WTC11 (cell line): Measurements from ENCODE around the gene CELF2. TPM values are rescaled to one million over a fixed set of nuclear protein-coding genes. Genes with fewer than 3 reads are reported as not detected.

Experiments
- ATAC-seq: fragments of 200-7000 bp; cut with Tn5 transposase; 2 replicates; pipeline ENCODE4 v1.10.0; 2021; ENCODE audit warnings: mild to moderate bottlenecking, moderate library complexity
- CTCF ChIA-PET: fragments of 300-600 bp; sonication (Branson Sonifier 250); formaldehyde crosslinking; loops from one replicate; lab custom pipeline; 2021; ENCODE audit warnings: antibody characterized with exemption; lab: Charles Lee
- POLR2A ChIA-PET: fragments of 350-600 bp; sonication (Branson Sonifier 250); formaldehyde crosslinking; loops from one replicate; lab custom pipeline; 2021; ENCODE audit warnings: antibody characterized with exemption; lab: Charles Lee
- DNase-seq: peaks from one replicate; pipeline ENCODE4 v3.0.0; 2021; ENCODE audit warnings: low spot score
- H3K27ac Mint-ChIP-seq: 2 replicates; pipeline ENCODE4 v1.8.0; 2021; ENCODE audit warnings: mixed read lengths
- H3K27me3 Mint-ChIP-seq: 2 replicates; pipeline ENCODE4 v1.8.0; 2021; ENCODE audit warnings: low read depth, mild to moderate bottlenecking, moderate library complexity, mixed read lengths
- H3K36me3 Mint-ChIP-seq: 2 replicates; pipeline ENCODE4 v1.8.0; 2021; ENCODE audit warnings: mixed read lengths
- H3K4me1 Mint-ChIP-seq: 2 replicates; pipeline ENCODE4 v1.8.0; 2022; ENCODE audit warnings: mixed read lengths
- H3K4me3 Mint-ChIP-seq: 2 replicates; pipeline ENCODE4 v1.8.0; 2021; ENCODE audit warnings: mild to moderate bottlenecking, moderate library complexity, mixed read lengths
- H3K9me3 Mint-ChIP-seq: 2 replicates; pipeline ENCODE4 v1.8.0; 2021; ENCODE audit warnings: mixed read lengths
- ATF1 ChIP-seq: sonication (generic); formaldehyde crosslinking; IDR thresholded peaks from 2 replicates; pipeline ENCODE4 v1.8.1; 2023; ENCODE audit warnings: mild to moderate bottlenecking, moderate library complexity, missing genetic modification reagents
- ESRRA ChIP-seq: sonication (generic); formaldehyde crosslinking; IDR thresholded peaks from 2 replicates; pipeline ENCODE4 v1.8.1; 2022; ENCODE audit warnings: mild to moderate bottlenecking, missing genetic modification reagents, borderline replicate concordance
- ETV6 ChIP-seq: sonication (generic); formaldehyde crosslinking; IDR thresholded peaks from 2 replicates; pipeline ENCODE4 v1.8.1; 2022; ENCODE audit warnings: mild to moderate bottlenecking, missing genetic modification reagents
- GRHL2 ChIP-seq: fragments of 250-450 bp; sonication (Bioruptor Pico); IDR thresholded peaks from 2 replicates; pipeline ENCODE4 v1.8.0; 2022; ENCODE audit warnings: mild to moderate bottlenecking, moderate library complexity; ENCODE audit not compliant: insufficient replicate concordance, severe bottlenecking
- NR1H2 ChIP-seq: sonication (generic); formaldehyde crosslinking; IDR thresholded peaks from 2 replicates; pipeline ENCODE4 v1.9.0; 2021; ENCODE audit warnings: mild to moderate bottlenecking, moderate library complexity, missing genetic modification reagents
- ZNF416 ChIP-seq: fragments of 250-450 bp; sonication (Bioruptor Pico); IDR thresholded peaks from 2 replicates; pipeline ENCODE4 v1.9.0; 2021; ENCODE audit warnings: mild to moderate bottlenecking, inconsistent platforms
- ZNF423 ChIP-seq: fragments of 250-450 bp; sonication (Bioruptor Pico); IDR thresholded peaks from 2 replicates; pipeline ENCODE4 v2.1.2; 2022; ENCODE audit warnings: mild to moderate bottlenecking, moderate library complexity
- total RNA-seq: library from RNA; stranded (reverse); gene quantifications from 3 replicates; pipeline ENCODE4 v1.2.3, GENCODE V29; 2021
- TF ChIP-seq, protein P1 (sequence below): fragments of 250-450 bp; sonication (Bioruptor Pico); IDR thresholded peaks from 2 replicates; pipeline ENCODE4 v1.8.0; 2021; ENCODE audit warnings: mild to moderate bottlenecking
- TF ChIP-seq, protein P2 (sequence below): sonication (generic); formaldehyde crosslinking; IDR thresholded peaks from 2 replicates; pipeline ENCODE4 v1.8.0; 2022; ENCODE audit warnings: mild to moderate bottlenecking, missing genetic modification reagents
- TF ChIP-seq, protein P3 (sequence below): fragments of 250-450 bp; sonication (Bioruptor Pico); IDR thresholded peaks from 2 replicates; pipeline ENCODE4 v2.1.2; 2022; ENCODE audit warnings: mild to moderate bottlenecking, moderate library complexity
- TF ChIP-seq, protein P4 (sequence below): sonication (generic); formaldehyde crosslinking; conservative IDR thresholded peaks from 2 replicates; pipeline ENCODE4 v1.8.1; 2023; ENCODE audit warnings: mild to moderate bottlenecking, low read depth, missing genetic modification reagents, moderate library complexity

CELF2 gene
- total RNA-seq, 1 experiment from 2014 or later = 24.6 TPM

DNA sequence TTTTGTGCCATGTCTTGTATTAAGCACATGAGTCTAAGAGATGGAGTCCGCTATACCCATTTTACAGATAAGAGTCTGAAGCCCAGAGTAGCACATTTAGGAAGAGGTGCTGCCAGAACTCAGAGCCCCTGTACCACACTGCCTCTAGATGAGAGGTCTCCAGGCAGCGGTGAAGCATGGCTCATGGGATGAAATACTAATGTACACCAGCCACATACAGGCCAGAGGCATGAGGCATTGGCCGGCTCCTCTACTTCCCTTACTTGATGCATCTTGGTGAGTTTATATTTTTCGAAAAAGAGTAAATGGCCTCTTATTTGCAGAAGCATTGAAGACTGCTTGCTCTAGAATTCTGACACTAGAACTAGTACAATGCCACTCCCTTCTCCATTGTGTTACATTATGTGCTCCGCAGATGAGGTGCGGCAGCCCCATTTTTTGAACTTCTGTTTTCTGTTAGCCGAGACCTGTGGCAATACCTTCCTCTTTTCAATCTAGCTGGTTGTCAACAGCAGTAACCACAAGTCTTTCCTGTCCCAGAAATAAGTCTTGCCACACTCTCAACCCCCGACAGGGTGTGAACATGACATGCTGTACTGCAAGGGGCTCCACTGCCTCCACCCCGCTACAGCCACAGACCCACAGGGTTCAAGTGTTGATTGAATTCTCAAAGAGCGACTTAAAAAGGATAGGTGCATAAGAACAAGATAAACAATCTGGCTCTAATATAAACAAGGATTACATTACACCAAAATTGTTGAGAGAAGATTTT is 145.3 kb downstream of the CELF2 start (continued):
- TF ChIP-seq, protein P1, sequence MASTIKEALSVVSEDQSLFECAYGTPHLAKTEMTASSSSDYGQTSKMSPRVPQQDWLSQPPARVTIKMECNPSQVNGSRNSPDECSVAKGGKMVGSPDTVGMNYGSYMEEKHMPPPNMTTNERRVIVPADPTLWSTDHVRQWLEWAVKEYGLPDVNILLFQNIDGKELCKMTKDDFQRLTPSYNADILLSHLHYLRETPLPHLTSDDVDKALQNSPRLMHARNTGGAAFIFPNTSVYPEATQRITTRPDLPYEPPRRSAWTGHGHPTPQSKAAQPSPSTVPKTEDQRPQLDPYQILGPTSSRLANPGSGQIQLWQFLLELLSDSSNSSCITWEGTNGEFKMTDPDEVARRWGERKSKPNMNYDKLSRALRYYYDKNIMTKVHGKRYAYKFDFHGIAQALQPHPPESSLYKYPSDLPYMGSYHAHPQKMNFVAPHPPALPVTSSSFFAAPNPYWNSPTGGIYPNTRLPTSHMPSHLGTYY (CRISPR knock-in tag) = no peak
- TF ChIP-seq GRHL2 (CRISPR knock-in tag) (no peak), ZNF423 (CRISPR knock-in tag) (no peak), ATF1 (CRISPR knock-in tag) (no peak), ESRRA (CRISPR knock-in tag) (no peak)
- TF ChIP-seq, protein P2, sequence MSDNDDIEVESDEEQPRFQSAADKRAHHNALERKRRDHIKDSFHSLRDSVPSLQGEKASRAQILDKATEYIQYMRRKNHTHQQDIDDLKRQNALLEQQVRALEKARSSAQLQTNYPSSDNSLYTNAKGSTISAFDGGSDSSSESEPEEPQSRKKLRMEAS (CRISPR knock-in tag) = no peak

DNA sequence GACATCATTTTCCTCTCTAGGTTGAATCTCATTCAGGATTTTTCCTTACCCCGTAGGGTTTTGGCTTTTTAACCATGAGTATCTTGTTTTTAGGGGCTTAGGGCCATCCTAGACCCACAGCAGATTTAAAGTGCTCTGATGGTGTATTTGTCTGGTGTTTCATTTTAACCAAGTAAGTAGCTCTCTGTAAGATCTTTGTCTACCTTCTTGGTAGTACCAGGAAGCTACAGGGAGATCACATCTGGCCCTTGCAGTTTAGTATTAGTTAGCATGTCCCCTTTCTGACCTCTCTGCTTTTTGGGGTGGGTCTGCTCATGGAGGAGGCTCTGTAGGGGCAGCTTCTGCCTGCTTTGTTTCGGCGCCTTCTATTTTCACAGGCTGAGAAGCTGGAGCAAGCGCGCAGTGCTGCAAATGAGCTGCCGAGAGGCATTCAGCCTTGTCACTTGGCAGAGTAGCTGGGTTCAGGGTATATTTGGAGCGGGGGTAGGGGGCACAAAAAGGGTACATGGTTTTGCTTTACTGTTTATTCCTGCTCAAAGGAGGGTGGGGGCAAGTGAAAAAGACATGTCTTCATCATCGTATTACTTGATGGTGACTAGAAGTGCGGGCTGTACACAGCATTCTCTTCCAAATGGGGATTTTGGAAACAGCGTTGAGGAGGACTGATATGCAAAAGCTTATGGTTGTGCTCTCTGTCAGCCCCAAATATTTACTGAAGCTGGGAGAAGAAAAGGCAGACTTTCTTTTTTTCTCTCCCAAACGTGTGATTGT is 146.3 kb downstream of the CELF2 start:
- CTCF ChIA-PET = interaction anchor here (1.1 to 3.2 kb wide), 5 partner anchors 11 to 107 kb away, joined by 5 to 20 read pairs (median 7); no protein-coding TSS in a partner anchor
- peak overlapping the region; percentile 90 for H3K4me3 Mint-ChIP-seq
- H3K27me3 Mint-ChIP-seq = peaks cover 5% of the 10 kb centered on the region
- H3K9me3 Mint-ChIP-seq = peaks cover 14% of the 10 kb centered on the region
- POLR2A ChIA-PET = interaction anchor here (0.6 to 2.2 kb wide), 2 partner anchors 11 to 106 kb away, joined by 6 to 13 read pairs; no protein-coding TSS in a partner anchor
- no peak for TF ChIP-seq ZNF416 (CRISPR knock-in tag)
- TF ChIP-seq, protein P3, sequence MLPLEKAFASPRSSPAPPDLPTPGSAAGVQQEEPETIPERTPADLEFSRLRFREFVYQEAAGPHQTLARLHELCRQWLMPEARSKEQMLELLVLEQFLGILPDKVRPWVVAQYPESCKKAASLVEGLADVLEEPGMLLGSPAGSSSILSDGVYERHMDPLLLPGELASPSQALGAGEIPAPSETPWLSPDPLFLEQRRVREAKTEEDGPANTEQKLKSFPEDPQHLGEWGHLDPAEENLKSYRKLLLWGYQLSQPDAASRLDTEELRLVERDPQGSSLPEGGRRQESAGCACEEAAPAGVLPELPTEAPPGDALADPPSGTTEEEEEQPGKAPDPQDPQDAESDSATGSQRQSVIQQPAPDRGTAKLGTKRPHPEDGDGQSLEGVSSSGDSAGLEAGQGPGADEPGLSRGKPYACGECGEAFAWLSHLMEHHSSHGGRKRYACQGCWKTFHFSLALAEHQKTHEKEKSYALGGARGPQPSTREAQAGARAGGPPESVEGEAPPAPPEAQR (CRISPR knock-in tag) = no peak
- TF ChIP-seq, all 79 proteins: peak for 0
- Mint-ChIP-seq H3K36me3 (peaks cover 14% of the 10 kb centered on the region), H3K27ac (no peak overlapping the region), H3K4me1 (peaks cover 32% of the 10 kb centered on the region)
- no peak for ATAC-seq
- no peak for DNase-seq

DNA sequence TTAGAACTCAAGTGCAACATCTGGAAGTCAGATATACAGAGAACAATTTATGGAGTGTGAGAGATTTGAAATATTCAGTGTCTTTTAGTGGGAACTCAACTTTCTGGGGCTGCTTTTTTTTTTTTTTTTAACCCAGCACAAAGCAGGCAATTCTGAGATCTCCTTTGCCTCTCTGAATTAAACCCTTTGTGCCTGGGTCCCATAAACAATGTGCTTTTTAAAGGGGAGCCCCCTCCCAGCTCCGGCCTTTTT is 146.8 kb downstream of the CELF2 start:
- TF ChIP-seq NR1H2 (CRISPR knock-in tag) = no peak
- no peak for TF ChIP-seq ETV6
- TF ChIP-seq, protein P4, sequence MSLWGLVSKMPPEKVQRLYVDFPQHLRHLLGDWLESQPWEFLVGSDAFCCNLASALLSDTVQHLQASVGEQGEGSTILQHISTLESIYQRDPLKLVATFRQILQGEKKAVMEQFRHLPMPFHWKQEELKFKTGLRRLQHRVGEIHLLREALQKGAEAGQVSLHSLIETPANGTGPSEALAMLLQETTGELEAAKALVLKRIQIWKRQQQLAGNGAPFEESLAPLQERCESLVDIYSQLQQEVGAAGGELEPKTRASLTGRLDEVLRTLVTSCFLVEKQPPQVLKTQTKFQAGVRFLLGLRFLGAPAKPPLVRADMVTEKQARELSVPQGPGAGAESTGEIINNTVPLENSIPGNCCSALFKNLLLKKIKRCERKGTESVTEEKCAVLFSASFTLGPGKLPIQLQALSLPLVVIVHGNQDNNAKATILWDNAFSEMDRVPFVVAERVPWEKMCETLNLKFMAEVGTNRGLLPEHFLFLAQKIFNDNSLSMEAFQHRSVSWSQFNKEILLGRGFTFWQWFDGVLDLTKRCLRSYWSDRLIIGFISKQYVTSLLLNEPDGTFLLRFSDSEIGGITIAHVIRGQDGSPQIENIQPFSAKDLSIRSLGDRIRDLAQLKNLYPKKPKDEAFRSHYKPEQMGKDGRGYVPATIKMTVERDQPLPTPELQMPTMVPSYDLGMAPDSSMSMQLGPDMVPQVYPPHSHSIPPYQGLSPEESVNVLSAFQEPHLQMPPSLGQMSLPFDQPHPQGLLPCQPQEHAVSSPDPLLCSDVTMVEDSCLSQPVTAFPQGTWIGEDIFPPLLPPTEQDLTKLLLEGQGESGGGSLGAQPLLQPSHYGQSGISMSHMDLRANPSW (CRISPR knock-in tag) = no peak
- Mint-ChIP-seq H3K36me3 (peaks cover 14% of the 10 kb centered on the region), H3K9me3 (peaks cover 14% of the 10 kb centered on the region), H3K27ac (no peak overlapping the region), H3K4me3 (peak overlapping the region; percentile 90), H3K27me3 (peaks cover 5% of the 10 kb centered on the region), H3K4me1 (peaks cover 32% of the 10 kb centered on the region)
- DNase-seq (no peak), ATAC-seq (no peak)
- ChIA-PET POLR2A (interaction anchor here (0.6 to 2.2 kb wide), 3 partner anchors 12 to 139 kb away, joined by 3 to 13 read pairs (median 6); no protein-coding TSS in a partner anchor), CTCF (interaction anchor here (1.1 to 3.2 kb wide), 6 partner anchors 11 to 106 kb away, joined by 4 to 20 read pairs (median 6); no protein-coding TSS in a partner anchor)
